Activated T-cell treated with anti-CD3 and anti-CD28 coated beads, Interleukin-2, amount 50 U/mL, for 1 hour (primary cell): ENCODE measurements around the gene ERG.

ENCODE experiments used
- DNase-seq: peaks from one replicate; pipeline ENCODE4 v3.0.0-alpha.2; 2020

ERG gene

DNA sequence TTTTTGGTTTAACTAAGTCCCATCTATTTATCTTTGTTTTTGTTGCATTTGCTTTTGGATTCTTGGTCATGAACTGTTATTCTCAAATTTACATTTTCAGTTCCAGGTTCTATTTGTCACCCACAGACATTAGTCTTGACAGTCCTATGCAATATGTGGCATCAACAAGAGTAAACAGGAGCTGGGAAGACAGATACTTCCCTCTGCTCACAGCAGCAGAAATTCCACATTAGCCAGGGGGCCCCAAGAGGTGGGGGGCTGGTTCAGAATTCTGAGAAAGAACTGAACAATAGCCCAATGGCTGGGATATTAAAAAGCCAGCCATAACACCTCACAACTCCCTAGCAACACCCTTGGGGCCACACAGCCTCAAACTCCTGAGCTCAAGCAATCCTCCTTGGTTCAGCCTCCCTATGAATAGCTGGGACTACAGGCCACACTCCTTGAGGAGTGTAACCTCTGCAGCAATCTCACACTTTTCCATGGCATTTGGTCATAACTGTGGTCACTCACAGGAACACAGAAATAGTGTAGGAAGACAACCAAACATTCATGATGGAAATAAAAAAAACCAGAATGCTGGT is 67.8 kb downstream of the ERG start:
- DNase-seq = no peak

DNA sequence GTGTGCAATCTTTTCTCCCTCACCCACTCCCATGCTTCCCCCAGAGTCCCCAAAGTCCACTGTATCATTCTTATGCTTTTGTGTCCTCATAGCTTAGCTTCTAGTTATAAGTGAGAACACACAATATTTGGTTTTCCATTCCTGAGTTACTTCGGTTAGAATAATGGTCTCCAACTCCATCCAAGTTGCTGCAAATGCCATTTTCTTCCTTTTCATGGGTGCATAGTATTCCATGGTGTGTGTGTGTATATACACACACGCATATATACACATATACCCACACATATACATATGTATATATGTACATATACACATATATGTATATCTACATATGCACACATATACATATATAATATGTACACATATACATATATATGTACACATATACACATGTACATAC is 69.3 kb downstream of the ERG start:
- no peak for DNase-seq

DNA sequence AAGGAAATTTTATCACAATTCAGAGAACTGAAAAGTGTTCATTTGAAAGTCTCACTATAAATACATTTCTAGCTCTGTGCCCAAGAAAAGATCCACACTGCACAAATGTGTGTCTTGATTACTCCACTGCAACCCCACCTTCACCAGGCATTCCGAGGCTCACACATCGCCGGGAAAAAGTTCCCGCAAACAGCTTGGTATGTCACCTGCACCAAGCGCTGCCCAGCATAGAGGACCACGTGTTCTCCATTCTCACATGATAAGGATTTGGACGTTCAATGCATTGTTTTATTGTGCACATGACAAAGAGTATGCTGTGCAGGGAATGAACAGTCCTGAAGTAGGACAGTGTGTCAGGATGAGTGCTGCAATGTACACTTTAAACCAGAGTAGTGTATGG is 70.1 kb downstream of the ERG start:
- no peak for DNase-seq

DNA sequence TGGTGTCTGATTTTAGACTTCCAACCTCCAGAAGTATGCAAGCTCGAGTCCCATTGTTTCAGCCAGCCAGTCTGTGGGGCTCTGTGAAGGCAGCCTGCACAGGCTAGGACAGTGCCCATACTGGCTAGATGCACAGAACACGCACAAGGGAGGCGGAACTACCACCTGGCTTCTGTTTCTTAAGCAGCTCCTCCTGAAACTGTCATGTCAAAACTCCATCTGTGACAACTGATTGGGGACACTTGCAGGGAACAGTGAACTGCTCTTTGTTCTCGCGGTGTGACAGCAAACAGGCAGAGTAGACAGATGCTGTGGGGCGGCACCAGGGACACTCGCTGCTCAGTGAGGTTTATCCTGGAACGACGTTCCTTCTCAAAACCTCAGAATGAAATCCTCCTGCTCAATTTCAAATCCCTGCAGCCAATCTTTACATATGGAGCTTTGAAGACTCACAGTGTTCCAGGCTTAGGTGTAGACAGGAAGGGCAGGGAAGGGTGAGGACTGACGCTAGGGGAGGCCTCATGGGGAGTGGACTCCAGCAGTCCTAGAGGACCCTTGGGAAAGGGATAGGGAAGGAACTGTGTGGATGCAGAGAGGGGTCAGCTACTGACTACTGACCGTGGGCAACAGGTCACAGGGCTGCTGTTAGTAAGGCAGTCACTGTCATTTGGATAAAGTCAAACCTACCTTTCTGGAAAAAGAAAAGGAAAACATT is 73.8 kb downstream of the ERG start:
- no peak for DNase-seq

DNA sequence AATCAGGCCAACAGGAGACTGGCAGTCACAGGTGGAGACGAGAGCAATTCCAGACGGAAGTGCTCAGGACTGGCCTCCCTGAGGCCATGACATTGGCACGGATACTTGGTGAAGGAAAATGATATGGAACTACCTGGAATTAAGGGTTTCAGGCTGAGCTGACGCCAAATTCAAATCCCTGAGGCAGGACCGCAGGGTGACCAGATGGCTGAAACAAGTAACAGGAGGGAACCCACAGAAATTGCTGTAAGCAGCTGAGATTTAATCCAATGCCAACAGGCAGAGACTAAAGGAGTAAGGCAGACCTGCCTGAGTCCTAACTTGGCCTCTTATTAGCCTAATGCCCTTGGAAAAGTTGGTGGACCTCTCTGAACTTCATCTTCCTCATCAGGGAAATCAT is 76.2 kb downstream of the ERG start:
- DNase-seq = no peak

DNA sequence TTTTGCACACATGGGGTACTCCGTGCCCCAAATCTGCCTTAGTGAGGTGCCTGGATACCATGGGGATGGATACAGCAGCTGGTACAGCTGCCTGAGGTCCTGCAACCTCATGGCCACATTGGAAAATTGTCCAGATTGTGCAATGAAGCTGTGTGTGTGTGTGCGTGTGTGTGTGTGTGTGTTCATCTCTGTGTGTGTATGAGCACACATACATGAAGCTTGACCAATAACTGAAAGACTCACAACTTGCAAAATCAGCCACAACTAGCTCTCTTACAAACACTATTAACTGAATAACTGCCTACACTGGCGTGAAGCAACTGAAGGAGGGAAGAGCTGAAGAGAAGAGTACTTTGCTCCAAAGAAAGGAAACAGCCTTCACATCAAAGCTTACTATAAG is 78.1 kb downstream of the ERG start:
- no peak for DNase-seq

DNA sequence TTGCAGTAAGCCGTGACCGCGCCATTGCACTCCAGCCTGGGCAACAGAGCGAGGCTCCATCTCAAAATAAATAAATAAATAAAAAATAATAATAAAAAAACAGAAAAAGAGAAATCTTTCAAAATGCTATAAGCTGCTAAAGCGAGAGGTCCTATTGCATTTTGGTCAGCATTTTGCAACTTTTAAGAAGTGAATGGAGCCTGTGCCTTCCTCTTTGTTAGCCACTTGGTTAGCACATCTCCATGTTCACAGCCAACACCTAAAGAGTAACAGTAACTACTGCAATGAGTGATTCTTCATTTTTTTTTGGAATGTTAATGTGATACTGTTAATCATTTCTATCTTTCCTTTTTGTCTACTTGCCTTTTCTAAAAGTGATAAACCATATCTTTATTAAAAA is 80.6 kb downstream of the ERG start:
- no peak for DNase-seq

DNA sequence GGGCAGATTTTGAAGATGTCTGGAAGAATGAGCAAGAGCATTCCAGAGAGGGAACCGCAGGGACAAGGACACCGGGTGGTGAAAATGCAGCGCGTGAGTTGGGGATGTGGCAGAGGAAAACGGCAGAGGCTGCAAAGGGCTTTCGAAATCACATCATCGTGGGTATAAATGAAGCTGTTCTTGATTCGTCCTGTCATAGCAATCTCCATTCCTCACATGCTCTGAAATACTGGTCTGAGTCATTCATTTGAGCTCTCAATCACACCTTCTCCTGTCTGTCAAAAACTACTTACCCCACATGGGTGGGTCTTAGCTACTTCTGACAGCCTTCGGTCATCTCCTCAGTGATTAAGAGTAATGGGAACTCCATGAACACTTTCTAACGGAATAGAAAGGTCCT is 81.5 kb downstream of the ERG start:
- no peak for DNase-seq

DNA sequence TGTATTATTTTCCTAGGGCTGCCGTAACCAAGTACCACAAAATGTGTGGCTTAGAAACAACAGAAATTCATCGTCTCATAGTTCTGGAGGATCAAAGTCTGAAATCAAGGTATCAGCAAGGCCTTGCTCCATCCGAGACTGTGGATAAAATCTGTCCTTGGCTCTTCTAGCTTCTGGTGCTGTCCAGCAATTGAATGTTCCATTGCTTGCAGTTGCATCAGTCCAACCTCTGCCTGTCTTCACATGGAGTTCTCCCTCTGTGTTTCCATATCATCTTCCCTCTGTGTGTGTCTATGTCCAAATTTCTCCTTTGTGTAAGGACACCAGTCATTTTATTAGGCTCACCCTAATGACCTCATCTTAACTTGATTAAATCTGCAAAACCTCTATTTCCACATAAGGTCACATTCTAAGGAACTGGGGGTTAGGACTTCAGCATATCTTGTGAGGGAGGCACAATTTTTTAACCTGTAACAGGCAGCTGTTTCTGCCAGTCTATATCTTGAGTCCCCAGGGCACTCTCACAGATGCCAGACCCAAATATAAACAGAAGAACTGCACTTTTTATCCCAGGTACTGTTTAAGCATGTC is 84.2 kb downstream of the ERG start:
- no peak for DNase-seq

DNA sequence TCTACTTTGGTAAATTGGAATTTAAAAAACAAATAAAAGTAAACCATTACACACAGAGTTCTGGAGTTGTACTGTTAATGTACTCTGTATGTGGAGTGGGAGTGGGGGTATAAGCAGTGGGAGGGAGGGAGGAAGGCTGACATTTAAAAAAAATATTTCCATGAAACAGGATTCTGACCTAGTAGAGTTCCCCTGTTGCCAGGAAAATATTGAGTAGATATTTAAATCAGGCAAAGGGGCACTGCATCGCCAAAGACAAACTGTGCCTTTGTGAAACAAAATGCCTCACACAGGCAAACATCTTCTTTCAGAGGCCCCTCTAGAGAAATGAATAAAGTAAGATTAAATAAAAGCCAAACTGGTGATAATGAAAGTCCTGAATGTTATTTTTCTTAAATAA is 87.8 kb downstream of the ERG start:
- no peak for DNase-seq

DNA sequence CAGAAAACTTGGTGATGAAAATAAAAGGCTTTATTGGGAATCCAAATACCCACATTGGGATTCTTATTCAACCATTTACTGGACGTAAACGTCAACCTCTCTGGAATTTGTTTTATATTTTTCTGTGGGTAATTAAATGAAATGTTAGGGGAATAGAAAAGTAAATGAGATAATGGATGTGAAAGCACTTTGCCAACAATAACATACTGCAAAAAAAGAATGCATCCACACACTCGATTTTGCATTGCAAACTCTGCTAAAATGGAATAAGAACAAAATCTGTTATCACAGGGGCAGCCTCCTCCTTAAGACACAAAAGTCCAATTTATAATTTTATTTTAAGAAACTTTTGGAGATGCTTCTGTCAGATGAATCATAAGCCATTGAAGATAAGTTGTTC is 88.4 kb downstream of the ERG start:
- no peak for DNase-seq

DNA sequence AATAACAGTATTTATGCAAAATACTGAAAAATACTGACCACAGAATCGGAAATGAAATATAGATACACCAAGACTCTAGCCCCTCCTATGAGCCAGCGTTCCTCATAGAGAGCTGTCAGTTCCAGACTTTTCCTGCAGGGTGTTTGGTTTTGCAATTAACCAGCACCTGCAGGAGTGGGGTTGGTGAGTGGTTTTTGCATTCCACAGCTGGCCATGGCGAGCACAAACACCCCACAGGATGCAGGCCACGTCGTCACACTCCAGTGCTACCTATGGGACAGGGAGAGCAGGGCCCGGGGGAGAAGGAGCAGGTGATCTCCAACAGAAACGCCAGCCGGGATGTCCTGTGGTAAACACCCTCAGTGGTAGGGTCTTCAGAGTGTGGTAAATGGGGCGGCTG is 94.1 kb downstream of the ERG start:
- DNase-seq = no peak

DNA sequence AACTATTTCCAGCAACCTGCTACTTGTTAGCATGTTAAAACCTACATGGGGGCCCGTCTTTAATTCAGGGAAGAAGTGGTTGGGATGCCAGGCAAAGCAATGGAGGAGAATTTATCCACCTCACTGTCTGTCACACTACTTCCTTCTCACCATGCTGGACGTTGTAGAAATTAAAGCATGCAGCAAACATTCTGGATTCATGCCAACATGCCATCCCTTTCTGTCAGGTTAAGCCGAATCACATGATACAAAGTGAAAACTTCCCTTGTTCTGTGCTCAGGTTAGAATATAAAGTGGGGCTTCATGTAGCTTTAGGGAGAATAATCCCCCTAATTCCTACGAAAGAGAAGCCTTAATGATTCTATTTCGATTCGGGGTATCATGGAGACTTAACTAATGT is 95.5 kb downstream of the ERG start:
- DNase-seq = no peak

DNA sequence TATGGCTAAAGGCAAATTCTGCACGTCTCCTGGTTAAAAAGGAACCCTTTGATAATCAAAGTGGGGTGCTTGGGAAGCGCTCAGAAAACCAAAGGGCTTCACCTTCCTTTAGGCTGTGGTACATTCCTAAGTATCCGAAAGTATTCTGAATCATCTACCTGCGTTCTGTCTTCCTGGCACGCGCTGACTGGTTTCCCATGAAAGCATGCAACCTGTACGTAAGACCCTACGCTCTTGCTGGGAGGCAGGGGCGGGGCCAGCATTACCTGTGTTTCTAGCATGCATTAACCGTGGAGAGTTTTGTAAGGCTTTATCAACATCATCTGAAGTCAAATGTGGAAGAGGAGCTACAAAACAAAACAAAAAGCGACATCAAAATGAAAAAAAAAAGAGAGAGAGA is 96.0 kb downstream of the ERG start:
- no peak for DNase-seq

DNA sequence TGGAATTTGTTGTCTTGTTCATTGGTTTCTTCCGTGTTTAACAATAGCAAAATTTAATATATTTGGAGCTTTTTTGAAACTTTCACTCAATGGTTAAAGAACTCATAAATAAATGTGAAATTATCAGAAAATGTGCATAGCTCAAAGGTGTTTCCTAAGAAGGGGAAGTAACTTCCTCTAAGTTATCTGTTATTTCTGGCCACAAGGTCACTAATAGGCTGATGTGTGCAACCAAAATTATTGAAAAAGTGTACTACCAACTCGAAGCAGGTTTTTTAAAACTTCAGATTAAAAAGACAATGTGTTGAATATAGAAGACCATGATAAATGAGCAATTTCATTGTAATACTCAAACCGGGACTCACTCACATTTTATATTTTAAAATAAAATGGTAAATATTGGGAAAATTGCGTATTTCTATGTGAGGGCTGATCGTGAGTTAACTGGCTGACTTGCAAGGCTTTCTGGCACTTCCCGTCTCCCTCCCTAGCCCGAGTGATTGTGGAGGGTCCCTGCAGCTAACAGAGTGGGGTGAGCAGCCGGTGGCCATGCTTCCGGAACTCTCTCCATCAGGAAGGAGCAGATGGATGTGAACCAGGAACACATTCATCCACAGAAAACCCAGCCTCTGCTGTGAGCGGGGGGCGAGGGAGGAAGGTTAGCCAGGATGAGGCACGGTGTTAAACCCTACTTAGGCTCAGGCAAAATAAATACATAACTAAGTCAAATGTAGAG is 96.9 kb downstream of the ERG start:
- DNase-seq = no peak

DNA sequence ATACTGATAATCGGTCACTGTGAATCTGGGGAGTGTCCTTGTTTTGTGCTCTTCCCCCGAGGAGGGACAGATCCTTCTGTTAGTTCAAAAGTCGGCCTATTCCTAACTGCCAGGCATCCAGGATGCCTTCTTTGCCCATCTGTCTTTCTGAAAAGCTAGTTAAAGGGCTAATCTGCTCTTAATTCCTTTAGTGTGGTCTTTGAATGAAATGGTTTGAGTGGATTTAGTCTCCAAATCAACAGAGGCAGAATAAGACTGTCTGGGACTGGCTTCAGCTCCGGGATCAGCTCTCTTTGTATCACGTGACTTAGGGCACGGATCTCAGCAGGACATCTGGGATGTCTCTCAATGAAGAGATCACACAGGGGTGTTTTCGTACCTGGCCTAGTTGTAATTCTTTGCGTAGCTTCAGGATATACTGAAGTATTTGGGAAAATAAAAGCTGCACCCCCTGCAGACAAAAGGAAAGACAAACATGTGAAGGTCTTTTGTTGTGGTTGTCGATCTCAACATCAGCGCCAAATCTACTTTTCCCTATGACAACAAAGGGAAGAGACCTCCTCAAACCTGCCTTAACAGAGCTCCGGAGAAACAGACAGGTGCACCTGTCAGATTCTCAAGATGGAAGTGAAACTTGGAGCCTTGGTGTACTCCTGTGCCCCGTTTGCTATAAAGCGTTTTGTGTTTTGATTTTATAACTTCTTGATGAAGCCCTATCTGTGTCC is 97.9 kb downstream of the ERG start:
- no peak for DNase-seq

DNA sequence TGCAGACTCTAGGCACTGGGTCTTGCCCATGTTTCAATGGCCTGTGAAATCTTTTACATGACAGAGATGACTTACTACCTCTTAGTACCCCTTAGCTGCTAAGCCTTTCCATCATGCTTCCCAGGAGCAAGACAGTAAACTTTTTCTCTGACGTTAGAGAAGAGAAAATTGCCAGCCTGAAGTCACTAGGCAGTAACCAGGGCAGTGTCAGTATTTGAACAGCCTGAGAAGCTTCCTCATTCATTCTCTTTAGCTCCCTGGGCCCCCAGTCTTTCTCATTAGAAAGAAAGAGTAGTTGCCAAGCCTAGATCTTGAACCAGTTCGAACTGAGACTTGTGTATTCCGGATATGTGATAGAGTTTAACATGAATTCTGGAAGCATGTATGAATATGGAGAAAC is 99.2 kb downstream of the ERG start:
- no peak for DNase-seq

DNA sequence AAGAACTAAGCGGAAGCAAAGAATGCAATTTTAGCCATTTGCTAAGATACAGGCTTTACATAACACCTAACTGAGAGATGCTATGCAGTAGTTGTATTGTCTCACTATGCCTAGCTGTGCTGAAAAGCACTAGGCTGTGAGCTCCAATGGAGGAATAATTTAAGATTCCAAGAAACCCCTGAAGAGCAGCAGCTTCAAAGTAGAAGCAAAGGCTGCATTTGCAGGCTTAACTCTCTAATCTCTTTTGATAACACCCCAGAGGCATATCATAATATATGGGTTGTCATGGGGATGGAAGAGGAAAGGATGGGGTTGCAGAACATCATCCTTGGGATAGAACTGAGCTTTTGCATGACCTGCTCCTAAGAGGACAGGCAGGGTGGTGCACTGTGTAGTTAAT is 102.0 kb downstream of the ERG start:
- no peak for DNase-seq

DNA sequence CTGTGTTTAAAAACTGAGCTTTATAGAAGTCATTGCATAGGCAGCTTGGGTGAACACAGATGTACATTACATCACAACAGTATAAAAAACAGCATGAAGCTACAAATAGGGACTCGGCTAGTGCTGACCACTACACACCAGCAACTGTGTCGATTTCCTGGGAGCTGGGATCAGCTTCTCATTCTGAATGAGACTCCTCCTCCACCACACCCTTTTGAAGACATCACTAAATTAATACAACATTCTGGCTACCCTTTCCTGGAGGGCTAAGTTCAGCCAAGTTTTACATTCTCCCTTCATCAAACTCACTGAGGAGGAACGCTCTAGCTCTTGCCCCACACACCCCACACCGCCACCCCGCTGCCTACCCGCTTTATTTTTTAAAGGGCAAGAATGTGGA is 102.7 kb downstream of the ERG start:
- DNase-seq = no peak

DNA sequence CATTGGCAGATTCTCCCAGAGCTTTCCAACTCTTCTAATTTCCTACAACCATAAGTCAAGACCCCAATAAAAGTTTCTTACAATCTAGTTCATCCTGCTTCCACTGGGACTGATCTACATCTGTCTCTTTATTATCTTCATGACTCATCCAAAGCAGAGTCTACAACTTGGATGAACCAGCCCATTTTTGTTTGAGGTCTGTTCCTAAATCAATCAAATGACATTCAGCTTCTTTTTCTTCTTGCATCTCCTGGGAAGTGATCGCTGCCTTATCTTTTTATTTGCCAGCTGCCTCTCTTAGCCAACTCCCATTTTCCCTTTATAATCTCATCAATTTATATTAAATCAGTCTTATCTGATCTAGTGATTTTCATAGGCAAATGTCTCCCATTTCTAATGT is 105.6 kb downstream of the ERG start:
- DNase-seq = no peak

DNA sequence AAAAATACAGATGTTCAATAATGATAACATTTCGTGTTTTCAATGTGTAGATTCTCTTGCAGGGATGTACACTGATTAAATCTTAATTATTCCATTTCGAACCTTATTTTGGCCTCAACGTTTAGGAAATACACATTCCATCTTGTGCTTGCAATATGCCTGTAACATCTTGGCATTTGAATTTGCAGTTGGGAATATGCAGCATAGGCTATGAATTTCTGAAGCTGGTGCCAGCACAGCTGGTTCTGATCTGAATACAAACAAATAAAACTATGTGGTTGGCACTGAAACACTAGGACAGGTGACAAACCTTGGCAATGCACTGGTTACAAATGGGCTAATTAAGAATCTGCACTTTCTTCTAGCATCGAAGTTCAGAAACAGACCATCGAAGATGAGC is 108.4 kb downstream of the ERG start:
- no peak for DNase-seq

DNA sequence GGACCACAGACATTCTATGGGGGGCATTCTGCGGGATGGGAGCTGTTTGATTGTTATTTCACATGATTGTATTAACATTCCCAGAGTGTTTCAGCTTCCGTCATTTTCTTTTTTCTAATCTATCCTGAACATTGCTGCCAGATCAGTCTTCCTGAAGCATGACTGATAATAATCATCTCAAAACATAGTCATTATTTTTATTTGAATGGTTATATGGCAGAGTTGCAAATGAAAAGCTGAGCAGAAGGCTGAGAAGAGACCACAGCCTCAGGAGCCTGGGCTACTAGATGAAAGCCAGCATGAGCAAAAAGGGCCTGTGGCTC is 109.0 kb downstream of the ERG start:
- no peak for DNase-seq

DNA sequence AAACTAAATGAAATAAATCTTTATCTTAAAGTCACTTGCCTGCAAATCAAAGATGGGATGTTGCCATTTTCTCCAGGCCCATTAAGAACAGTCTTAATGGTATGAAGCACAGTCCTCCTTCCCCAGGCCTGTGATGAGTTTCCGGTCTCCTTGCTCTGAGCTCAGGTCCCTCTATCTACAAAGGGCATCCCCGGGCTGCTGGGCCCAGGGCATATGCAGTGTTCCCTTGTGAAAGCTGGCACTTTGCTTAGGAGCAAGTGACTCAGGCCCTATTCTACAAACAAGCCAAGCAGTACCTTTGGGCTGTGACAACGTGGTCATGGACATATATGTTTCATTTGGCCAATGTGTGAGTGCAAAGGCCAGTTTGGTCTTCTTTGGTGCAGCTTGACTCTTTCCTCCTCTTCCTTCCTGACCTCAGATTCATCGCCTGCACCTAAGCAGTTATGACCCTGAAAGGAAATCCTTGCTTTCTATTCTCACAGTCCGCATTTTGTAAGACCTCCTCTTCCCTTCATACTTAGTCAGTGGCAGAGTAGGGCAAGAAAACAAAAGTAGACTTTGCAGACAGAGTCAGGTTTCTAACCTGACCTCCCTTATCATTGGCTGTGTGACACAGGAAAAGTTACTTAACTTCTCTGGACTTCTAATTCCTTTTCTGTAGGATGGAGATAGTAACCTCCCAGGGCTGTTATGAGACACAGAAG is 109.5 kb downstream of the ERG start:
- DNase-seq = no peak
